Aorta (tissue), 5 donors: ENCODE data around the gene ELL. TPM values are rescaled to one million over a fixed set of nuclear protein-coding genes. Genes with fewer than 3 reads are reported as not detected.
"Not testable (repeated sequence)": the region's sequence is repeated elsewhere in the genome, so short reads cannot be mapped to it uniquely, and the experiment has no call there.

ENCODE experiments used
- ATAC-seq: fragments of 200-7000 bp; cut with Tn5 transposase; one replicate; pipeline ENCODE4 v1.9.1; 2022; ENCODE audit warnings: moderate library complexity; ENCODE audit not compliant: low FRiP score
- DNase-seq, 2 donors: peaks; one replicate each; pipeline ENCODE4 v3.0.0-alpha.2; 2020
- H3K27ac ChIP-seq, 2 donors: one replicate each; pipeline ENCODE4 v1.5.1; 2013; ENCODE audit warnings: low read length in 2 of 2, mild to moderate bottlenecking in 2 of 2, moderate library complexity in 2 of 2, control low read depth in 1 of 2, inconsistent platforms in 1 of 2, low read depth in 1 of 2
- H3K27me3 ChIP-seq, 2 donors: one replicate each; pipeline ENCODE4 v1.6.1; 2013; ENCODE audit warnings: control low read depth in 1 of 2, low read length in 1 of 2, mild to moderate bottlenecking in 1 of 2, moderate library complexity in 1 of 2; ENCODE audit not compliant: insufficient read depth in 2 of 2, control insufficient read depth in 1 of 2
- H3K36me3 ChIP-seq, 2 donors: one replicate each; pipeline ENCODE4 v1.6.1; 2013; ENCODE audit warnings: control low read depth in 1 of 2, low read length in 1 of 2, mild to moderate bottlenecking in 1 of 2; ENCODE audit not compliant: insufficient read depth in 2 of 2, control insufficient read depth in 1 of 2
- H3K4me1 ChIP-seq, 2 donors: one replicate each; pipeline ENCODE4 v1.6.1; 2013; ENCODE audit warnings: low read length in 2 of 2, control low read depth in 1 of 2, mild to moderate bottlenecking in 1 of 2, moderate library complexity in 1 of 2; ENCODE audit not compliant: insufficient read depth in 2 of 2, control insufficient read depth in 1 of 2
- H3K4me3 ChIP-seq, 2 donors: one replicate each; pipeline ENCODE4 v1.5.1; 2013; ENCODE audit warnings: low read length in 2 of 2, control low read depth in 1 of 2, mild to moderate bottlenecking in 1 of 2
- H3K9me3 ChIP-seq: one replicate; pipeline ENCODE4 v1.6.1; 2013; ENCODE audit warnings: mild to moderate bottlenecking, low read length; ENCODE audit not compliant: control insufficient read depth
- WGBS, 2 donors: extraction: QIAGEN DNeasy Blood & Tissue Kit; methylation state at CpG; one replicate each; pipeline ENCODE4 v1.1.7; 2013; 5-methylcytosine and 5-hydroxymethylcytosine counted together
- intact Hi-C, 2 donors: fragments of 100-400 bp; cut with DNase I; formaldehyde crosslinking; loops; one replicate each; pipeline versions ENCODE4 v1.14.2 to v1.15.0; 2022
- polyA plus RNA-seq, 2 donors: library from polyadenylated mRNA; stranded (reverse); fragments of 200-250 nt; gene quantifications; one replicate each; pipeline ENCODE4 v1.2.3, GENCODE V29; 2013
- total RNA-seq, 2 donors: library from RNA; stranded (reverse); fragmentation: NEBNext Ultra II Directional; extraction: Animal tissue kit (Norgen Biotek cat#: 25700); gene quantifications; one replicate each; pipeline ENCODE4 v1.2.1, GENCODE V29; 2021
- donor health status: healthy with polysubstance abuse.
- donor health status: Bipolar disorder and iron deficiency.
- donor health status: DM: no; HTN: no; CAD: no.
- donor health status: DM: no; HTN: no; CAD: no.
- donor health status: DM: yes; HTN: yes; CAD: no.

The ELL gene
- total and polyA plus RNA-seq, 4 donors = 7.3 to 37.9 (median 21.5) TPM

GRCh38 chr19:18522862-18523440 lies 1.1 kb upstream of the ELL start:
- H3K9me3 ChIP-seq, H3K27ac ChIP-seq, H3K4me1 ChIP-seq, DNase-seq, H3K4me3 ChIP-seq, H3K27me3 ChIP-seq, H3K36me3 ChIP-seq, ATAC-seq: not testable (repeated sequence)
- intact Hi-C loops = loop anchor here (5.0 kb wide), 2 partner anchors 34 to 61 kb away; partner anchors contain the start of gene KXD1 (in 2 of the 2)
- WGBS, 2 donors = 65 to 67% methylated on average over 19 of the region's 19 CpGs

- peak; percentile 96 for ATAC-seq
- 0 to 1% methylated on average over 48 to 51 of the region's 51 CpGs for WGBS, 2 donors
- H3K27ac ChIP-seq = no peak overlapping the region
- H3K9me3 ChIP-seq = no peaks in the 10 kb centered on the region
- intact Hi-C loops = loop anchor here (5.0 kb wide), 2 partner anchors 35 to 60 kb away; partner anchors contain the start of gene KXD1 (in 2 of the 2)
- H3K4me3 ChIP-seq = no peak overlapping the region
- H3K4me1 ChIP-seq = no peaks in the 10 kb centered on the region
- no peaks in the 10 kb centered on the region for H3K27me3 ChIP-seq
- H3K36me3 ChIP-seq = no peaks in the 10 kb centered on the region
- DNase-seq = peak; percentile 100
Measured at GRCh38 chr19:18522124-18522861, 423 bp upstream of the ELL start.

GRCh38 chr19:18520848-18521691 lies 800 bp downstream of the ELL start:
- intact Hi-C loops = loop anchor here (5.0 kb wide), 2 partner anchors 36 to 59 kb away; partner anchors contain the start of gene KXD1 (in 2 of the 2)
- Histone ChIP-seq H3K36me3 (no peaks in the 10 kb centered on the region), H3K9me3 (no peaks in the 10 kb centered on the region), H3K27ac (peak overlapping the region; percentile 33 to 94), H3K4me3 (peak overlapping the region; percentile 78 to 95), H3K4me1 (peaks cover 0 to 2% of the 10 kb centered on the region in 2 donors), H3K27me3 (no peaks in the 10 kb centered on the region)
- 0% methylated on average over 33 to 41 of the region's 41 CpGs for WGBS, 2 donors
- no peak for ATAC-seq
- peak; percentile 68 to 86 for DNase-seq

GRCh38 chr19:18519962-18520847 lies 1.7 kb downstream of the ELL start:
- no peaks in the 10 kb centered on the region for H3K27me3 ChIP-seq
- 1 to 2% methylated on average over 21 to 22 of the region's 22 CpGs for WGBS, 2 donors
- no peak for ATAC-seq
- no peaks in the 10 kb centered on the region for H3K36me3 ChIP-seq
- peak; percentile 70 to 79 for DNase-seq
- H3K27ac ChIP-seq = peak overlapping the region; percentile 74 to 94
- H3K9me3 ChIP-seq = no peaks in the 10 kb centered on the region
- peak overlapping the region; percentile 78 to 95 for H3K4me3 ChIP-seq
- intact Hi-C loops = loop anchor here (5.0 kb wide), 3 partner anchors 37 to 58 kb away; partner anchors contain the start of gene KXD1 (in 2 of the 2)
- peaks cover 0 to 2% of the 10 kb centered on the region in 2 donors for H3K4me1 ChIP-seq

- 92 to 93% methylated on average over 9 of the region's 9 CpGs for WGBS, 2 donors
- intact Hi-C loops = loop anchor here in 1 of 2 donors (5.0 kb wide), 1 partner anchor 51 kb away; no protein-coding TSS in a partner anchor
- Histone ChIP-seq H3K4me1 (peaks cover 0 to 2% of the 10 kb centered on the region in 2 donors), H3K36me3 (no peaks in the 10 kb centered on the region), H3K27ac (no peak overlapping the region), H3K9me3 (no peaks in the 10 kb centered on the region), H3K4me3 (no peak overlapping the region), H3K27me3 (no peaks in the 10 kb centered on the region)
- DNase-seq (no peak), ATAC-seq (no peak)
Measured at GRCh38 chr19:18518639-18519038, 3.2 kb downstream of the ELL start.

GRCh38 chr19:18517606-18518005 lies 4.3 kb downstream of the ELL start:
- DNase-seq = no peak
- no peak for ATAC-seq
- no peaks in the 10 kb centered on the region for H3K27me3 ChIP-seq
- WGBS, 2 donors = 91 to 94% methylated on average over 4 of the region's 4 CpGs
- no peak overlapping the region for H3K4me3 ChIP-seq
- no peak overlapping the region for H3K27ac ChIP-seq
- H3K9me3 ChIP-seq = no peaks in the 10 kb centered on the region
- H3K36me3 ChIP-seq = no peaks in the 10 kb centered on the region
- H3K4me1 ChIP-seq = peaks cover 0 to 2% of the 10 kb centered on the region in 2 donors
- intact Hi-C loops = loop anchor here in 1 of 2 donors (5.0 kb wide), 1 partner anchor 50 kb away; no protein-coding TSS in a partner anchor

GRCh38 chr19:18515959-18516358 lies 5.9 kb downstream of the ELL start:
- Histone ChIP-seq H3K9me3 (no peaks in the 10 kb centered on the region), H3K4me1 (peaks cover 0 to 2% of the 10 kb centered on the region in 2 donors), H3K4me3 (no peak overlapping the region), H3K27ac (no peak overlapping the region), H3K27me3 (no peaks in the 10 kb centered on the region), H3K36me3 (no peaks in the 10 kb centered on the region)
- intact Hi-C loops = loop anchor here in 1 of 2 donors (5.0 kb wide), 1 partner anchor 49 kb away; no protein-coding TSS in a partner anchor
- no peak for ATAC-seq
- no peak for DNase-seq
- 64 to 66% methylated on average over 5 of the region's 5 CpGs for WGBS, 2 donors
